CD8-positive, alpha-beta memory T cell (primary cell): ENCODE measurements around the gene MYO1H. TPM values are rescaled to one million over a fixed set of nuclear protein-coding genes. Genes with fewer than 3 reads are reported as not detected.

ENCODE experiments used
- CTCF ChIA-PET: fragments of 350-600 bp; sonication (Branson Sonifier 250); formaldehyde crosslinking; loops from one replicate; lab custom pipeline; 2021; ENCODE audit warnings: antibody characterized with exemption; lab: Charles Lee
- POLR2A ChIA-PET: fragments of 350-600 bp; sonication (Branson Sonifier 250); formaldehyde crosslinking; loops from one replicate; lab custom pipeline; 2021; ENCODE audit warnings: antibody characterized with exemption; lab: Charles Lee
- DNase-seq, 5 donors: peaks; one replicate each; pipeline versions ENCODE4 v3.0.0 to v3.0.0-alpha.2; 2020 to 2022; ENCODE audit warnings: mixed read lengths in 1 of 5
- H3K27ac ChIP-seq: one replicate; pipeline ENCODE4 v1.7.0; 2013; ENCODE audit warnings: low read depth, mild to moderate bottlenecking, low read length, moderate library complexity
- H3K27me3 ChIP-seq: 2 replicates; pipeline ENCODE4 v1.7.0; 2013; ENCODE audit warnings: low read length, mild to moderate bottlenecking; ENCODE audit not compliant: insufficient read depth, poor library complexity, severe bottlenecking
- H3K36me3 ChIP-seq: 2 replicates; pipeline ENCODE4 v1.7.0; 2013; ENCODE audit warnings: mild to moderate bottlenecking, low read length, moderate library complexity; ENCODE audit not compliant: insufficient read depth
- H3K4me1 ChIP-seq: 2 replicates; pipeline ENCODE4 v1.7.0; 2013; ENCODE audit warnings: mild to moderate bottlenecking, low read length, moderate library complexity; ENCODE audit not compliant: insufficient read depth
- H3K4me3 ChIP-seq: 2 replicates; pipeline ENCODE4 v1.7.0; 2013; ENCODE audit warnings: mild to moderate bottlenecking, low read length
- H3K9me3 ChIP-seq: 2 replicates; pipeline ENCODE4 v1.7.0; 2013; ENCODE audit warnings: mild to moderate bottlenecking, low read length
- H3K27ac Mint-ChIP-seq, 8 donors: one replicate each; pipeline ENCODE4 v1.8.0; 2020 to 2021; ENCODE audit warnings: mixed read lengths in 8 of 8, mild to moderate bottlenecking in 6 of 8, inconsistent platforms in 3 of 8, moderate library complexity in 3 of 8
- H3K27me3 Mint-ChIP-seq, 2 donors: one replicate each; pipeline ENCODE4 v1.8.0; 2020 to 2021; ENCODE audit warnings: mixed read lengths in 2 of 2, mild to moderate bottlenecking in 1 of 2, moderate library complexity in 1 of 2
- H3K36me3 Mint-ChIP-seq, 3 donors: one replicate each; pipeline ENCODE4 v1.8.0; 2020 to 2021; ENCODE audit warnings: mixed read lengths in 3 of 3, inconsistent platforms in 1 of 3, mild to moderate bottlenecking in 1 of 3
- H3K4me1 Mint-ChIP-seq, 3 donors: one replicate each; pipeline ENCODE4 v1.8.0; 2020 to 2021; ENCODE audit warnings: mixed read lengths in 3 of 3, inconsistent platforms in 1 of 3, mild to moderate bottlenecking in 1 of 3
- H3K4me3 Mint-ChIP-seq, 7 donors: one replicate each; pipeline ENCODE4 v1.8.0; 2020 to 2021; ENCODE audit warnings: mixed read lengths in 7 of 7, mild to moderate bottlenecking in 6 of 7, moderate library complexity in 4 of 7, inconsistent platforms in 2 of 7
- H3K9me3 Mint-ChIP-seq, 5 donors: one replicate each; pipeline ENCODE4 v1.8.0; 2020 to 2022; ENCODE audit warnings: mixed read lengths in 5 of 5, mild to moderate bottlenecking in 3 of 5, moderate library complexity in 2 of 5, inconsistent platforms in 1 of 5
- polyA plus RNA-seq: library from polyadenylated mRNA; unstranded; fragments of 300-500 nt; fragmentation: Illumina TruSeq; gene quantifications from one replicate; pipeline ENCODE4 v1.2.3, GENCODE V29; 2021
- total RNA-seq, 2 experiments: library from RNA; stranded (reverse); gene quantifications; one replicate each; pipeline ENCODE4 v1.2.3, GENCODE V29; 2021

MYO1H gene
- total and polyA plus RNA-seq, 3 experiments from 2014 or later = not detected

DNA sequence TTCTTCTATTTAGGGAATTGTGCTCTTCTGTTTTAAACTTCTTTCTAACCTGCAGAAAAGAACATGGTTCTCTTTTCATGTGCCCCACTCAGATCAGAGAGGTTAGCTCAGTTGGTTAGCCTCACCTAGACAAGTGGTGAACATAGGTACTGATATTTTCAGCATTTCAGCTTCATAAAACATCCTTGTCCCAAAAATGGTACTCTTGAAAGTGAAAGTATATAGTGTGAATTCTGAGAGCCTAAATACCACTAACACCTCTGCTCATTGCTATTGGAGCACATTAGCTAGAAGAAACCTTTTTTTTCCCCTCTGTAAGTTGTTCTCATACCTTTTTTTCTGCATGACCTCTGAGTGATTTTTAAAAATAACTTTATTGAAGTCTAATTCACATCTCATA lies 147.3 kb downstream of the MYO1H start:
- CTCF ChIA-PET = no interaction called here
- H3K27me3 Mint-ChIP-seq = peaks cover 0 to 1% of the 10 kb centered on the region in 2 donors
- no peak for DNase-seq
- no peak overlapping the region for H3K27ac Mint-ChIP-seq
- no peaks in the 10 kb centered on the region for H3K9me3 Mint-ChIP-seq
- Histone ChIP-seq H3K36me3 (peaks cover 25% of the 10 kb centered on the region), H3K4me1 (no peaks in the 10 kb centered on the region), H3K27me3 (no peaks in the 10 kb centered on the region), H3K4me3 (no peak overlapping the region), H3K9me3 (no peaks in the 10 kb centered on the region), H3K27ac (no peak overlapping the region)
- POLR2A ChIA-PET = interaction anchor here (0.7 kb wide), 1 partner anchor 1562 kb away, joined by 3 read pairs; no protein-coding TSS in a partner anchor
- H3K4me3 Mint-ChIP-seq = no peak overlapping the region
- H3K4me1 Mint-ChIP-seq = no peaks in the 10 kb centered on the region
- peaks cover 15 to 89% (median 21%) of the 10 kb centered on the region in 3 donors for H3K36me3 Mint-ChIP-seq

GRCh38 chr12:109496306-109496705 lies 148.6 kb downstream of the MYO1H start:
- H3K4me3 ChIP-seq = no peak overlapping the region
- H3K4me3 Mint-ChIP-seq = peak overlapping the region in 1 of 7 donors; percentile 6
- H3K4me1 ChIP-seq = no peaks in the 10 kb centered on the region
- peak overlapping the region in 1 of 8 donors; percentile 12 for H3K27ac Mint-ChIP-seq
- peaks cover 0 to 1% of the 10 kb centered on the region in 2 donors for H3K27me3 Mint-ChIP-seq
- no peaks in the 10 kb centered on the region for H3K27me3 ChIP-seq
- CTCF ChIA-PET = no interaction called here
- H3K4me1 Mint-ChIP-seq = no peaks in the 10 kb centered on the region
- POLR2A ChIA-PET = no interaction called here
- no peaks in the 10 kb centered on the region for H3K9me3 Mint-ChIP-seq
- H3K36me3 ChIP-seq = peaks cover 23% of the 10 kb centered on the region
- H3K9me3 ChIP-seq = no peaks in the 10 kb centered on the region
- no peak overlapping the region for H3K27ac ChIP-seq
- no peak for DNase-seq
- H3K36me3 Mint-ChIP-seq = peaks cover 15 to 90% (median 21%) of the 10 kb centered on the region in 3 donors

DNA sequence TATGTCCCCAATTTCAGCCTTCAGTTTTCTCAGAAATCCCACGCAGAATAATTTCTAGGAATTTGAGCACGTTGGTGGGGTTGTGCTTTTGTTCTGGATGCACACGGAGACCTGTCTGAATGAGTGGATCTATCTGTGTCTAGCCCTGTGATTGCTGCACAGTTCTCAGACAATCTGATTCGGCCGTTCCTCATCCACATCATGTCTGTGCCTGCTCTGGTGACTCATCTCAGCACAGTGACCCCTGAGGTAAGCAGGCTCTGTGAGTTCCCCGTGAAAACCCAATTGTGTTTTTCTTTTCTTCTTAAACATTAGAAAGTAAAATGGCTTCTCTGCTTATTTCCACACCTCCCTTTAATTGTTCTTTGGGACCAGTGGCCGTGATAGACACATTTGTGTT lies 150.0 kb downstream of the MYO1H start:
- Mint-ChIP-seq H3K27me3 (peaks cover 0 to 1% of the 10 kb centered on the region in 2 donors), H3K9me3 (no peaks in the 10 kb centered on the region), H3K4me3 (no peak overlapping the region), H3K27ac (no peak overlapping the region), H3K4me1 (no peaks in the 10 kb centered on the region), H3K36me3 (peaks cover 15 to 92% (median 21%) of the 10 kb centered on the region in 3 donors)
- Histone ChIP-seq H3K36me3 (peaks cover 35% of the 10 kb centered on the region), H3K4me3 (no peak overlapping the region), H3K27ac (no peak overlapping the region), H3K27me3 (no peaks in the 10 kb centered on the region), H3K9me3 (no peaks in the 10 kb centered on the region), H3K4me1 (no peaks in the 10 kb centered on the region)
- POLR2A ChIA-PET = no interaction called here
- no peak for DNase-seq
- CTCF ChIA-PET = no interaction called here

Other genes starting within 250 kb of the MYO1H start
- 1 to 10 TPM; 7.8 to 7.9 TPM for gene ACACB, start 231.3 kb upstream of the MYO1H start, total RNA-seq
- 1.4 TPM for gene ACACB, start 231.3 kb upstream of the MYO1H start, polyA plus RNA-seq
- not detected for gene FOXN4, start 38.6 kb upstream of the MYO1H start, total RNA-seq
- gene FOXN4, start 38.6 kb upstream of the MYO1H start, polyA plus RNA-seq = not detected
- gene KCTD10, start 129.4 kb downstream of the MYO1H start, total RNA-seq = 10 to 100 TPM; 44.9 to 48.1 TPM
- gene KCTD10, start 129.4 kb downstream of the MYO1H start, polyA plus RNA-seq = 27.4 TPM
- gene UBE3B, start 129.7 kb downstream of the MYO1H start, total RNA-seq = 10 to 100 TPM; 38.3 to 40.2 TPM
- 20.8 TPM for gene UBE3B, start 129.7 kb downstream of the MYO1H start, polyA plus RNA-seq
- 10 to 100 TPM; 38.5 to 44.2 TPM for gene MMAB, start 225.6 kb downstream of the MYO1H start, total RNA-seq
- gene MMAB, start 225.6 kb downstream of the MYO1H start, polyA plus RNA-seq = 15.7 TPM
- gene MVK, start 225.9 kb downstream of the MYO1H start, total RNA-seq = 10 to 100 TPM; 14.2 to 15.8 TPM
- 2.6 TPM for gene MVK, start 225.9 kb downstream of the MYO1H start, polyA plus RNA-seq